HG02938 (cell line): ENCODE measurements around the gene KIRREL3.

ENCODE experiments used
- ATAC-seq: cut with Tn5 transposase; IDR thresholded peaks from one replicate; pipeline ENCODE4 v1.9.1; 2021; ENCODE audit warnings: mild to moderate bottlenecking, moderate library complexity; ENCODE audit not compliant: unreplicated experiment

KIRREL3 gene

DNA sequence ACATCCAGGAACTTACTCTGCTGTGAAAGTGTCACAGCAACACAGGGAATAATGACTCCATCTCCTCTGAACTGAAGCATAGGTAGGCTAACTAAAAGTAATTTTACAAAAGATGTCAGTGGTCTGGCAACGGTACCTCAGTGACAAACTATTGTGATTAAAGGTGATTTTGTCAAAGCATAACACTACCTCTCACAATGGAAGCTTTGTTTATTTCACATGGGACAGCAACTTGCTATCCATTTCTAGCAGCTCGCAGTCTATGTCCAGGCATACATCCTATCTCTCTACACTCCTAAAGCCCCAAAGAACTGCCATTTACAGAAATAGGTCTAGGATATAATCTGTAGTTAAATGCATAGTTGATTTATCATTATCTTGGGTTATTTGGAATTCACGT lies 163.0 kb downstream of the KIRREL3 start:
- no peak for ATAC-seq

DNA sequence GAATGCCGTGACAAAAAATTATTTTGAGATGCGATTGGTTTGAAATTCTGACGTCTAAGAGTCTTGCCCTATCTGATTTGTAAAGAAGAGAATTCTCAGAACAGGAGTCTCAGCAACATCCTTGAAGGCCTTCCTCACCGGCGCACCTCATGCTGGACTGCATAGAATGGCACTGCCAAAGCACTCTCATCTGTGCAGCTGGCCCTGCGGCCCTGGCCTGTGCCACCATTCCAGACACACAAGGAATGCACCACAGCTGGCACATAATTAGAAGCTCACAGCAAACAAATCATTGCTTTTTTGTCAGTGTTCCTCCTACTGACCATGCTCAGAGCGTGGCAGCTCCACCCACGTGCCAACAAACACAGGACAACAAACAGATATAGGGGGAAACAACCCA lies 166.0 kb downstream of the KIRREL3 start:
- no peak for ATAC-seq

DNA sequence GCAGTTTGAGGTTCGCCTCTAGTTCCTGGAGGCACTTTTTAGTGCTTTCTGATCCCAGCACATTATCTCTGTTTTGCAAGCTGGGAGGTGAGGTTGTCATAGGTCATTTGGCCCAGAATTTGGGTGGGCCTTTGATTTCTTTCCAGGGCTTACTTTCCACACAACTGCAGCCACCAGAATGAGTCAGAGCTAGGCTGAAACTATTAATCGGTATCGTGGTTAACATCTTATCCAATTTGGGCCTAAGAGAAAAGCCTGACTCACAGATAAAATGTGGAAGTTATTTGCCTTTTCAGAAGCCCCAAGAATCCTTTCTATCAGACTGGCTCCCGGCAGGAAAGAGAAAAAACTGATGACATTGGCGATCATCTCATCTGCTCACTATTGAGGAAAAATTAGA lies 166.4 kb downstream of the KIRREL3 start:
- no peak for ATAC-seq

DNA sequence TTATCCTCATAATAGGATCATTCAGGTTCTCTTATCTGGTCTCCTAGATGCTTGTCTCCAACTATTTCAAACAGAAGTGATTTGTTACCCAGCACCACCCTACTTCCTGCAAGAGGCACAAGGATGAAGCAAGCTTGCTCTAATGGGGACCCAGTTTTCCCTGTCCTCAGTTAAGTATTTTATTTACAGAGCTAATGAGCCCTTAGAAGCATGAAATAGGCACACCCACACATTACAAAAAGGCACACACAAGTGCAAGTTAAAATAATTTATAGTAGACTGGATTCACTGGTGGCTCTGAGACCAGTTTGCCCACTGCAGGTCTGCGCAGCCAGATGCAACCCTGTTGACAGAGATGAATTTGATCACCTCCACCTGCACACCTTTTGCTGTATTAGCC lies 167.5 kb downstream of the KIRREL3 start:
- no peak for ATAC-seq

DNA sequence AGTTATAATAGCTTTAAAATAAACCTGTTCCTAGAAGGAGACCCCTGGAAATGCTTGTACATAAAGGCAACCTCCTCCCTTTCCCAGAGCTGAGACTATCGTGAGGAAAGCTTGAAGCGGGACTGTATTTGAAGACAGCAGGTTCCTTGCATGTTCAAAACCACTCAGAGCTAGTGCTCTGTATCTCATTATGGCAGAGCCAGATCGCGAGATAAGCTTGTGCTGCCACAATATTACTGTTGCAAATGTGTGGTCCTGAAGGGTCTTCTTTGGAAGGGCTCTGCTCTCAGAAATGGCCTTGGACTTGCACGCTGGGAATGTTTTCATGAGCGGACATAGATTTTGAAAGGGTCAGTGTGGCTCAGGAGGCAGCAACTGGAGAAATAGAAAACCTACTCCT lies 168.2 kb downstream of the KIRREL3 start:
- no peak for ATAC-seq

DNA sequence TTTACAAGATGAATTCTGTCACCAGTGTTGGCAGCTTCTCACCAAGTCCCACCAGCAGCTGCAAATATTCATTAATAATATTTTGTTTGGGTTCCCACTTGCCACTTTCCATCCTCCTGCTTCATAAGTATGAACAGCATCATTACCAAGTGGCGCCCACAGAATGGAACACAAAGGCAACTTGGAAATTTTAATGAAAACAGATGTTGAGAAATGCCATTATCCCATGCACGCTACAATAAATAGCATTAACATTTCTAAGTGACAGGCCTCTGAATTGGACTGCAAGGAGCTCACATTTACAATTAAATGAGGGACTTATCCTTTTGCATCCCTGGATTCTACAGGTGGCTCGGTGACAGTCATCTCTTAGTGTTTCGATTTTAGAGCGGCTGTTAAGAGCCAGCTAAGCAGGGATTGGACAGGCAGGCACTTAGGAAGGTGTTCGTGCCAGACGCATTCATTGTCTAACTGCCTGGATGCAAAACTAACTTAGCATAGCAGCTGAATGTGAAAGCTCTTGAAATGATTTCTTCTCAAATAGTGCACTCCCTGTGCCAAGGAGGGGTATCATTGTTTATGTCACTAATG lies 170.3 kb downstream of the KIRREL3 start:
- no peak for ATAC-seq

DNA sequence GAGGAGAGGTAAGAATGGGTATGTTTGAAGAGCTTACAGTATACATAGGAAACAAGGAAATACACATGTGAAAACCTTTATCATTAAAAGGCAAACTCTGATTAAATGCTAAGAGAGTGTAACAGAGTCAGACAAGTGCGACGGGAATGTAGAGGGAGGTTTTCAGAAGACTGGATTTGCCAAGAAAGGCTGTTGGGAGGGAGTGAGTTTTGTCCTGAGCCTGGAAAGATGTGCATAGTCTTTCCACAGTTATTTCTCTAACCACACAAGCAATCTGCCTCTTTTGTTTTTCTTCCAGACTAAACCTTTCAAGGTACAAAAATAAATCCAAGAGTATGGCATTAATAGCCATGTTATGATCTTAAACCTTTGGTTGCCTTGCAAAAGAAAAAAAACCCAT lies 170.9 kb downstream of the KIRREL3 start:
- ATAC-seq, result no peak

DNA sequence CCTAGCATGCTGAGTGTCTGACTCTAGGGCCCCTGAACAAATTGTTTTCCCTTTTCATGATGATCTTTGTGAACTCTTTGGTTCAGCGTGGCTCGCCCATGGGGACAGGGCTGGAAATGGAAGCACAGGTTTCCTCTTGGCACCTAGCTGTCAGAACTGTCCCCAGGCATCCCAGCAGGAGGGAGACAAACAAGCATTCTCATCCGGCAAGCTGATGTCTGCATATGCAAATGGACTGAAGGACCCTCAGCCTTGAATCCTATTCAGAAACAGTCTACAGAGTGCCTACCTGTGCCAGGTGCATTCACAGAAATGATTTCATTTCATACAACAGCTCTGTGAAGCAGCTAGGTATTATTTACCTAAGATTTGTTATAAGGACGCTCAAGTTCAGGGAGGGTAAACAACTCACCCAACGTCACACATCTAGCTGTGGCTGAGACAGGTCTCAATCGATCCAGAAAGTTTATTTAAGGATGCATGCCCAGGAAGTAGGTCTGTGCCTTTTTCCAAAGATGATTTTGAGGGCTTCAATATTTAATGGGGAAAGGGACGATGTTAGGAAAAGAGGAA lies 176.4 kb downstream of the KIRREL3 start:
- no peak for ATAC-seq

DNA sequence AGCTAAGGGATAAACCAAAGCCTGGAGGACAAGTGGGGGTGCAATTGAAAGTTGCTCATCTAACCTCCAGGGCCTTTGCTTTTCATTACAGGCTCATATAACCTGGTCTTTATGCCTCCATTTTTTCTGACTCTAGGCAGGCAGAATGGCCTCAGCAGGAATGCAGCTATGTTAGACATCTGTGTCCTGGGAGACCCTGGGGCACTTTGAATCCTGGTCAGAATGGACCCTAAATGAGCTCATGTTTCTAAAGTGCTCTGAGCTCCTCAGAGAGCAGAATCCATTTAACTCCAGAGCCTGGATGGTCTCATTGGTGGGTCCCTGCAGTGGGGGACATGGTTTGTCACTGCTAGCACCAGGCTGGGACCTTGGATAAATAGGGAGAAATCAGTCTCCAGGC lies 177.3 kb downstream of the KIRREL3 start:
- ATAC-seq, result no peak

DNA sequence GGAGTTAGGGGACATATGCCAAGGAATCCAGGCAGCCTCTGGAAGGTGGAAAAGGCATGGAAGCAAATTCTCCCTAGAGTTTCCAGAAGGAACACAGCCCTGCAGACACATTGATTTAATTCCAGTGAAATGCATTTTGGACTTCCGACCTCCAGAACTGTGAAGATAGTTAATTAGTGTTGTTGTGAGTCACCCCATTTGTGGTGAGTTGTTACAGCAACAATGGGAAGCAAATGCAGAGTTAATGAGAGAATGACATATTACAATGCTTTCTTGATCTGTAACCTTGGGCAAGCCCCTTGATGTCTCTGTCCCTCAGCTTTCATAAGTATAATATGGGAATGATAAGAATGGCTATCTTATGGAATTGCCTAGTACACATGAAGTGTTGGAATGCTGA lies 178.7 kb downstream of the KIRREL3 start:
- no peak for ATAC-seq

DNA sequence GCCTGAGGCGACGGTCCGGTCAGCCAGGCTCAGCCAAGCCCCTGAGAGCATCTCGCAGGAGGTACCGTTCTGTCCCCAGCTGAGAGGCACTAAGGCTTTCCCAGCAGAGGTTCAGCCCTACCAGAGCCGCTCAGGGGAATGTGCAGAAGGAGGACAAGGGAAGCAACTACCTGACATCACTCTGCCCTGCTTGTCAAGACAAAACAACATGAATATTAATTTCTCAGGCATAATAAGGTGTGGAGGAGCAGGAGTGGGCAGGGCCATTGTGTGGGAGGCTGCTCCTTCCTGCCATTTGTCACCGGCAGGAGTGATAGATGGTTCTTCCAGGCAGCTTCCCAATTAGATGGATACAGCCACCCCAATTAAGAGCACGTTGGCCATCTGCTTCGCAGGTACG lies 181.4 kb downstream of the KIRREL3 start:
- no peak for ATAC-seq

DNA sequence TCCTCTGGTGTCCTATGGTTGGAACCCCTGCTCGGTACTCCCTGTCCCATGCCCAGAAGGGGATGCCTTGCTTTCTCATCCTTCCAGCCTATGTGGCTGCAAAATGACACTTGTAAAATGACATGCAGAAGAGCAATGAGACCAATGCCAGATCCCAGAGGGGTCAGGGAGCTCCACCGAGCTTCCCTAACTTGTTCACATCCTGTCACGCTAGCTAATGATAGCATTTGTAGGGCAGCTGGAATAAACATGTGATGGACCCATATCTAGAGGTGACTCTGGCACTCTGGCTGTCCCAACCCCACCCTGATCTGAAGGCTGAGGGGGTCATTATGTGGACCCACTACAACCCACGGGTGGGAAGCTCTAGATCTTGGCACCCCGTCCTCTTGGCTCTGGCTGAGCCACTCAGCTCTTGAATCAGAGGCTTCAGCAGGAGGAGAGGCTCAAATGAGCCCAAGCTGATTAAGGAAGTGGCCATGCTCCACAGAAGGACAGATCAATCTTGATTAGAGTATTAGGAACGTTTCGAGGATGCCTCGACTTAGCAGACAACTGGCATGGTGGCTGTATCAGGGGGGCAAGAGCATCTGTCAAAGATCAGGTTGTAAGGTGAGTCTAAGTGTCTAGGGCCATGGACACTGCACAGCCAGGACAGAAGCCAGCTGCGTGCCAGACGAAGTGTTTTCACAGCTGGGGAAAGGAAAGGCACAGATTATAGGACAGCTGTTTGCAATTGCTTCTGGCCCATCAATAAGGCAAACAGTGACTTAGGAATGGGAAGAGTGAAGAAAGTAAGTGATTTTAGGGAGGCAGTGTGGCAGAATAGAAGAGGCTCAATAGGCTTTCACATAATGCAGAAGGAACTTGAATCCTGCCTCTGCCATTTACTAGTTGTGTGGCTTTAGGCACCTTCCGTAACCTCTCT lies 182.8 kb downstream of the KIRREL3 start:
- ATAC-seq, result no peak

DNA sequence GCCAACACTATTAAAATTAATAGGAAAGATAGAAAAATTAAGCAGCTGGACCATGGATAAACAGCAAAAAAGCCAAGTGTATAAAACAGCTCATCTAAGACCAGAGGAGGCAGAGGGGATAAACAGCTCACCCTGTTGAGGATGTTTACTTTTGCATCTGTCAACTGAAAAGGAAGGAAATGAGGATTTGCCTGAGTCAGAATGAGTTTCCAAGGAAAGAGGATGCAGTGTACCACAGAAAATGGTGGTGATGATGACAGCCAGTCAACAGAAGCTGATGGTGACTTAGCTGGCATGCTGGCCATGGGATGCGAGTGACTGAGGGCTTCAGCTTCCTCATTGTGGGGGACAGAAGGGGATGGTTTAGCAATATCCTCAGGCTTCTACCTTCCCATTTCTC lies 183.5 kb downstream of the KIRREL3 start:
- no peak for ATAC-seq

DNA sequence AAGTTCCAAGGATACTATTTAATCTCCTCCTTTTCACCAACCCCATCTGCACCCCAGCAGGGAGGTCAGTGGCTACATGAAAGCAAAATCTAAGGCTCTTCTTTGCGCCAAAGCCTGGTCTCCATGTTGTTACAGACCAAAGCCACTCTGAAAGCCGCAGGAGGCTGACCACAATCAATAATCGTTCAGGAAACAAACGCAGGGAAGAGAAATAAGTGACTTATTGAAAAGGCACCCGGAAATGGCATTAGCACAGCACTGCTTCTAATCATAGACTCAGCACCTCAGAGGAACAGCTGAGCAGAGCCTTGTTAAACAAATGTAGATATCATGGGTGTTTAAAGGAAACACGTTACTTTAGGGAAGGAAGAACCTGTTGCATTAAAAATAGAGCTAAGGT lies 183.9 kb downstream of the KIRREL3 start:
- ATAC-seq, result no peak

DNA sequence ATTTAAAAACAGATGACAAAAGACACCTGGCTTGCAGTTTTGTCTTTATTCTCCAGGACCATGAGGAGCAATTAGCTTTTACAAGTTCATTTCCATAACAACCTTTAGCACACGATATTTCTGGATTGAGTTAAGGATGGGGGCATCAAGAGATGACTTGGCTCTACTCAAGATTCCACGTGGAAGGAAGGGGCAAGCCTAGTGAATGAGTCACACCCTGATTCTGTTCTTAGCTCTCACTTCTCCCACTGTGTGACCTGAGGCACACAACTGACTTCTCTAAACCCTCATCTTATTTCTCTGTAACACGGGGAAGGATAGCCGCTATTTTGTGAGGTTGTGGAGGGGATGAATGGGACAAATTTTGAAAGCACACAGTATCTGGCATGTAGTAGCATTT lies 185.5 kb downstream of the KIRREL3 start:
- ATAC-seq, result no peak

DNA sequence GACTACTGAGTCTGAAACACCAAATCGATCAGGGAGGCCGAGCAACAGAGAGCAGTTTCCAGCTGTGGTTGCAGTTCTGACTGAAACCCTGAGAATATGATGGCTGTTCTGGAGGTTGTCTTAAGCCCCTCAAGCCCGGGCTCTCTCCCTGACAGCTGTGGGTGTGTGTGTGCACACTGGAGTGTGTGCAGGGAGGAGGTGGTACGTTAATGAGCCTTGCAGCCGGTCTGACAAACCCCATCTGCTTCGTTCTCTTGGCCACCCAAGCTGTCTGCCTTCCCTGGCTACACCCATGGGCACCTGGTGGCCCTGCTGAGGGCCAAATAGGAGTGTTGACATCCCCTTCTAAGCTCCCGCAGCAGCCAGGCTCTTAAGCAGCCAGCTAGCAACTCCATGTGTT lies 189.8 kb downstream of the KIRREL3 start:
- ATAC-seq, result no peak

DNA sequence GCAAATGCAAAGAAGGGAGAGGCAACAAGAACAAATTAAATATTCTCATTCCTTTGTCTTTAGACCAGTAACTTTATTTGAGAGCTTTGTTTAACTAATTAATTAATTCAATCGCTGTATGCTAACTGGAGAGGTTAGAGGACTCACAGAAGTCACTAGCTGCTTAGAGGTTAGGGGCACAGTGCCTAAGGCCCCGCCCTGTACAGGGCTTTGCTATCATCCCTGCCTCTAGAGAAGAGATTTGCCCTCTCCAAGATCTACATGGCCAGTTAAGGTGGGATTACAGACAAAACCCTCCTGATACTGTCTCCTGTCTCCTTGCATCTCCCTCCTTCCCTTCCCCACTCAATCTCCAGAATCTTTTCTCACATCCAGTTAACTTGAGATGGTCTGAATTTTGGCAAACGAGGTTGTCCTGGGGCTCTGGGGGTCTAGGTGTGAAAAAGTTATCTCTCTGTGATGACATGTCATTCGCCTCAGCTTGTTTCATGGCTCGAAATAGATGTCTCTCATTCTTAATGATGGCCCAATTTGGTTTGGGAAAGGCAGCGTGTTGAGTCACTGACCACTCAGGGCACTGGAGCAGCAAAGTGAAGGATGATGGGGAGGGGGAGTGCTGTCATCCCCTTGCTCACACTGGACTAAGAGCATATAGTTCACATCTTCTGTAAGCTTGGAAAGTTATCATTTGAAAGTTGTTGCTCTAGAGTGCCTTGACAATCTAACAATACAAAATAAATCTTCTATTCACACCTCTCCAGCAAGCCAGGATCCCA lies 190.9 kb downstream of the KIRREL3 start:
- no peak for ATAC-seq

DNA sequence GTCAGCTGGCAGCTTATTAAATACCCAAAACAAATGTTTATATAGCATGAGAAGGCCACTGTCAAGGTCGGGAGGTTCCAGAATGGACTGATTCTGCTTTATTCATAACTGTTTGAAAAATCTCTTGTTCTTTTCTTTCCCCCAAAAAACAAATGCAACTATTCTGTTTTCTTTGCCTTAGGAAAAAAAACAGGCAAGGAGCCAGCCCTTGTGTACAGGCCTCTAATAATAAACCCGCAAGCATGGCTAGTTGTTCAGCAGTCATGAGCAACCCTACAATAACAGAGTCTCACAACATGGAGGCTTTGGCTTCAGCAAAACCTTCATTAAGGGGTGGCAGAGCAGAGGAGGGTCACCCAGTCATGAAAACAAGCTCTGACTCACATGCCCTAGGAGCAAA lies 191.7 kb downstream of the KIRREL3 start:
- no peak for ATAC-seq

DNA sequence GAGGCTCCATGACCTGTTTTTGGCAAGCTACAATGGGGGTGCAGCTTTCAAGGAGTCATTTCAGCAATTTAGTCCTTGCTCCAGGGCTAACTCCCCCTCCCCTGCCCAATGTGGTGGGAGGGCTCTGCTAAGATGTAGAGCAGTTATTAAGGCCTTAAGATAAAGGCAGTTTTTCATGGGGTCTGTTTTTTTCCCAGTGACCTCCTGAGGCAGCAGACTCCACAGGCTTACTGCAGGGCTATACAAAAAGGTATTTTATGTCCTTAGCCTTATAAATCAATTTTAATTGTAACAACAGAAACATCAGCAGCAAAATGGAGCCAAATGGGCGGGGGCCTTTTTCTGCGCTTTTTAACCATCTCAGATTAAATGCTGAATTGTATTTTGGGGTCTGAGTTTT lies 192.3 kb downstream of the KIRREL3 start:
- no peak for ATAC-seq

DNA sequence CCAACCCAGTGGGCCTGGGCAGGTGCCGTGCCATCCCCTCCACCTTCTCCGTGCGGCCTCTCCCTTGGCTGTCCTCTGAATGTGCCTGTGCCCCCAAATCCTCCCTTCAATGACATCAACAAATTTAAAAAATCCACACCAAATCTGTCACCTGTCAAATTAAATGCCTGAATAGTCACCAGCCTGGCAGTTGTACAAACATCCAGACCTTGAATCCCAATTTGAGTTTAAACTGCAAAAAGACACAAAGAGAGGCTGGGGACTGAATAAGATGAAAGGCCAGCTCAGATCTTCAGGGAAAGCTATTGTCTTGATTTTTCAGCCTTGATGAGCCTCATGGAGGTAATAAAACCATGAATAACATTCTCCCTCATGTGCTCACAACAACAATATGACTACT lies 194.7 kb downstream of the KIRREL3 start:
- ATAC-seq, result no peak

DNA sequence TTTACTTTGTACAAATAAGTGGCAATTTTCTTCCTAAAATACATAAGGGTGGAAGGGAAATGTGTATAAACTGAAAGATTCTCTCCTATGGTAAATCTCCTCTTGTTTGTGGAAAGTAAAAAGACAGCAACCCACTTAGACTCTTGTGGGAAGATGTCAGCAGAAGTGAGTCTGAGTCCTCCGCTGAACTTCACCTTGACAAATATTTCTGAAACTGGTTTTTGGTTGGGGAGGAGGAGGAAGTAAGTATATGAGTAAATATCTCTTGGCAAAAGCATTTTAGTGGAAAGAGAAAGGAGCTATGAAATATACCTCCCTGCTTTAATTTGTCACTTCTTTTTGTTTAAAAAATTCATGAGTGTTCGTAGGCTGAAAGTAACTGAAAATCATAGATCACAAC lies 196.2 kb downstream of the KIRREL3 start:
- no peak for ATAC-seq

DNA sequence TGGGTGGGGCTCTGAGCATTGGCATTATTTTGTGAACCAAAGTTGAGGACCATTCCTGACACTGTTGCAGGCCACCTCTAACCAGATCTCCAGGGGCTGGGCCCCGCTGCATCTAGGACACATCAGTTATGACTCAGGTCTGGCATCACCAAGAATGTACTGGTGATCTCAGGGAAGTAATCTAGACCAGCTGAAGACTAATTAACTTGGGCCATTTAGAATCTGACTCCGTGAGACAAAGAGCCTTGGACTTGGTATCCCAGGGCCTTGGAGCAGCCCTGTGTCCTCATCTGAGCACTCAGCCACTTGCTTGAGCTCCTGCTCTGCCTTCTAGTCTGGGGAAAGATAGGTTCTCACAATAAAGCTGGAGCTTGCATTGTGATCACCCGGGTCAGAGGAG lies 200.6 kb downstream of the KIRREL3 start:
- no peak for ATAC-seq
